ENCODE measurements around the gene MAPK10. TPM values are rescaled to one million over a fixed set of nuclear protein-coding genes. Genes with fewer than 3 reads are reported as not detected.
"Not testable (repeated sequence)": the region's sequence is repeated elsewhere in the genome, so short reads cannot be mapped to it uniquely, and the experiment has no call there.

MAPK10 gene
- total RNA-seq, 1 donor from 2014 or later = 3.2 TPM

DNA sequence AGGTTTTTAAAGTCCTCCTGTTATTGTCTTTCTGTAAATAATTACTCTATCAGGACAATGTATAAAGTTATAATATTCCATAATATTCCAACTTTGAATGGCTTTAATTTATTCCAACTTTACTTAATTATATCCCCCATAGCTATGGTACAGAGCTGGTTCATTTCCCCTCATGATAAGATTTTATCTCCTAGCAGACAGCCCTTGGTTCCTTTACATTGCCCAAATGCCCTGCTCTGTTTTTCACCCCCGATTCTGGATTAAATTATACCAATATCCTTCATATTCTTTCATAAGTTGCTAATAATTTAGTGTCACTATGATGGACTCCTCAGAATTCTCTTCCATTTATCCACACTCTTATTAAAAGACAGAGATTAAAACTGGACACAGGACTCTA is 340.5 kb downstream of the MAPK10 start:
- intact Hi-C loops (cut with micrococcal nuclease) = no loop called here
- no peak for DNase-seq
- ATAC-seq = no peak

DNA sequence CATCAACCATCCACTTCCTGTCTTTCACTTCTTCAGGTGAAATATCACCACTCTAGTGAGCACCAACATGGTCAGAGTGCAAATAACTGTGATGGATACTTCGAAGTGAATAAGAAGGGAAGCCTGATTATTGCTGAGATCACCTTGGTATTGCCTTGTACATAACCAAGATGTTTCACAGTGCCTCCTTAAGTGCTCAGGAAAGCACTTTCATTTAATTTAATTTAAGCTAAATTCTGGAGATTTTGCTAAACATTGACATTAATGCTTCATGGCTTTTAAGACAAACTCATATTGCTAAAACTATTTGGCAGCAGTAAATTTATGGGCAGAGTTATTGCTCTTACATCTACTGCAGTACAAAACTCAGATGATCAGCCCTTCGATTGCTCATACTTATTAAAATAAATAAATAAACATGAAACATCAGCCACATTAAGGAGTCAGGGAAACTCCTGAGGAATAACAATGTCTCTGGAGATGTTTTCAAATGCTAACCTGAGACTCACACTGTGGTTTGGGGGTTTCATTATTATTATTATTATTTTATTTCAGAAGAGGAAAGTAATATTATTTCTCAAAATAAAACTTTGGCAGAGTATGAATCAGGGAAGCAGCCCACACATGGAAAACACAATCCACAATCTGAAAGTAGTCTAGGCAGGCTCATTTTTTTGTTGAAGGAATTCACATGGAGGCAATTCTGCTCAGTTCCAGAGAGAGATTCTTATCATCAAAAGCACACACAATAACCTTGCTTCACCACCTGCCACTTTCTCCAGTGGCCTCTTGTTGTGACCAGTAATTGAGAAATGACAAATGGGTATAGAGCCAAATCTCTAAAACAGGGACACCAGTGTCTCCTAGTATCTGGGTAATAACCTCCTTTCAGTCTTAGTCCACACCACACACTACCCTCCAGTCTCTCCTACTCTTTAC is 344.2 kb downstream of the MAPK10 start:
- intact Hi-C loops (cut with micrococcal nuclease) = no loop called here
- no peak for DNase-seq

DNA sequence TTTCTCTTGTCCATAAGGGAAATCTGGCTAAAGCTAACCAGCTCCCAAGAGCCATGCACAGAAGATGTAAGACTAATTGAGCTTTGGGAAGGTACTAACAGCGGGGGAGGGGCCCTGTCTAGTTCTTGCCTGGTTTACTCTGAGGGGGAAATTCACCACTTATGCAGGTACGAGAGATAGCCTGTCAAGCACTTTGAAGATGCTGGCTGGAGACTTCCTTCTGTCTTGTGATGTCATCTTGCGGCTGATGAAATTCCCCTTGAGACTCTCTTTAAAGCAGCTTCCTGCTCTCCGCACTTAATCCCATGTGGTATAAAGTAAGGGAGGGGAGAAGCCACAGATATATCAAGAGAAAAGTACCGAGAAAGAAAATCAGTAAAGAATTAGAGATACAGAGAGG is 345.3 kb downstream of the MAPK10 start:
- intact Hi-C loops (cut with micrococcal nuclease) = no loop called here
- DNase-seq = no peak
- no peak for ATAC-seq

More for the DNA sequence above, 344.2 kb downstream of the MAPK10 start:
- ATAC-seq = no peak

DNA sequence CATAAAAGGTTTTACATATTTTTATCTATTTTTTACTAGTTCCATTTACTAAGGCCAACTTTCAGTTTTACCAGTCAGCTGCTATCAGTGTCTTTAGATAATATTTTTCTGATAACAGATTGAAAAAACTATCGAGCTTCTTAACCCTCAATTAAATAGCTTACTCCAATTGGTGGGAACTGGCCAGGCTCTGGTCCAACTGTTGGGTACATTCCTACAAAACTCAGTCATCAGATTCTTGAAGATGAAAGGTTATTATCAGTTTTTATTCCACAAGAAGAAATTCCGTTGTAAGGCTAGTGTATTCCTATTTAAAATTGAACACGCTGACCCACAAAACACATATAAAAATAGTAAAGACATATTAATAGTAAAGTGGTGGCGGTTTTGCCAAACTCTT is 346.2 kb downstream of the MAPK10 start:
- ATAC-seq = no peak

DNA sequence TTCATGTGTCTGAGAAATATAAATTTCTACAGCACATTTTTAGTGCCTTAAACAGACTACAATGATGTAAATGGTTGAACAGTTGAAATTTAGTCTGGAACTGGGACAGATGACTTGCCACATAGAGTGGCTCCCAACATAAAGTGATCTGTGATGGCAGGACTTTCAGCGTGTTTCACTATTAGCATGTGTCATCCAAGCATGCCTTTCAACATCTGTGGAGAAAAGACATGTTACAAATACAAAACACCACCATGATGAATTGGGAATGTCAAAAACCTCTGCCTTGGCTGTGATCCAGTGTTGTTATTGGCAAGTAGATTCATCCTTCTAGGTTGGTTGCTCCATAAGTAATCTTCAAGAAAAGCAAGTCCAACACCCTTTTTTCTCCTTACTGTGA is 348.7 kb downstream of the MAPK10 start:
- intact Hi-C loops (cut with micrococcal nuclease) = no loop called here
- peak; percentile 58 for ATAC-seq

More for the DNA sequence above, 346.2 kb downstream of the MAPK10 start:
- intact Hi-C loops (cut with micrococcal nuclease) = no loop called here
- DNase-seq = no peak

DNA sequence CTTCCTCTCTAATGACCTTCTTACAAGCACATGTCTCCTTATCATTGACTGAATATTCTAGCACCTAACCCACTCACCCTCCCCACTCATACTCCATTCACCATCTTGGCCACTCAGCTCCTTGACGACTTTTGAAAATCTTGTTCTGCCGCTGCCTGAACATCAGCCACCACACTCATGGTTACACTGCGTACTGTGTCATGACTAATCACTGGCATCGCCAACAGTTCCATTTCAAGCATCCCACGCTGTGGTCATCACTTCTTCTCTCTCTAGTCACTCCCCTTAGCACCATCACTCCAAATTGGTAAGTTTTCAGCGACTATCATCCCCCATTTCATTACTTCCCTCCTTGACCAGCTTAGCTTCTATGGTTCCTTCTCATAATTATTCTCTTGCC is 352.8 kb downstream of the MAPK10 start:
- DNase-seq (no peak), ATAC-seq (no peak)
- intact Hi-C loops (cut with micrococcal nuclease) = no loop called here

More for the DNA sequence above, 348.7 kb downstream of the MAPK10 start:
- DNase-seq = no peak

GRCh38 chr4:86006057-86006456 is 353.8 kb downstream of the MAPK10 start:
- intact Hi-C loops (cut with micrococcal nuclease) = no loop called here
- no peak for ATAC-seq
- no peak for DNase-seq

- intact Hi-C loops (cut with micrococcal nuclease) = no loop called here
- ATAC-seq (no peak), DNase-seq (no peak)
Observed at GRCh38 chr4:86004030-86004429, 355.8 kb downstream of the MAPK10 start.

DNA sequence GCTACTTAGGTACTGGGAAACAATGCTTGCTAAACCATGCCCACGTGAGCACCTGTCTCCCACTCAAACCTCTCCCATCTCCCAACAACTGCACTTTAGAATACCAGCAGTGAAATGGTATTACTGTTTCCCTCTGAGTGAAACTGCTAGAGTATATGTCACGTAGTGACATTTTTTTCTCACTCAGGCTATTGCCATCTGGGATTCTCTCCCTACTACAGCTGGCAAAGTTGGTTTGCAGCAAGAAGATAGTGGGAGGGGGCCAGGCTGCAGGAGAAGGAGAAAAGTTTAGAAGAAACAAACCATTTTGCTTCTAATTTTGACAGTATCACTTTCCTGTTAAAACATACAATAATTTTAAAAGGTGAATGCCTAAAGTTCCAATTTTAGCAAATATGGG is 358.3 kb downstream of the MAPK10 start:
- intact Hi-C loops (cut with micrococcal nuclease) = no loop called here
- ATAC-seq = no peak

GRCh38 chr4:85995361-85995760 is 364.5 kb downstream of the MAPK10 start:
- intact Hi-C loops (cut with micrococcal nuclease) = no loop called here
- no peak for DNase-seq
- ATAC-seq = no peak

More for the DNA sequence above, 358.3 kb downstream of the MAPK10 start:
- no peak for DNase-seq

- DNase-seq (no peak), ATAC-seq (no peak)
- intact Hi-C loops (cut with micrococcal nuclease) = no loop called here
Observed at GRCh38 chr4:85994576-85994975, 365.3 kb downstream of the MAPK10 start.

GRCh38 chr4:85993641-85994040 is 366.2 kb downstream of the MAPK10 start:
- DNase-seq = no peak
- intact Hi-C loops (cut with micrococcal nuclease) = no loop called here
- ATAC-seq = no peak

GRCh38 chr4:85986266-85986665 is 373.6 kb downstream of the MAPK10 start:
- no peak for ATAC-seq
- intact Hi-C loops (cut with micrococcal nuclease) = no loop called here
- DNase-seq = no peak

DNA sequence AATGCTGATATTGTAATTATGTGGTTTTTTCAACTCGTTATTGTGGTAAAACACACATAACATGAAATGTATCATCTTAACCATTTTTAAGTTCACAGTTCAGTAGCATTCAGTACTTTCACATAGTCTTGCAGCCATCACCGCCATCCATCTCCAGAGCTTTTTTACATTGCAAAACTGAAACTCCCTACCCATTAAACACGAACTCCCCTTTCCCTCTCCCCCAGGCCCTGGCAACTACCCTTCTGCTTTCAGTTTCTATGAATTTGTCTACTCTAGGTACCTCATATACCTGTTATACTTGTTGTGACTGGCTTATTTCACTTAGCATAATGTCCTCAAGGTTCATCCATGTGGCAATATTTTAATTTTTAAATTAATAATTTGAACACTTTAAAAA is 380.6 kb downstream of the MAPK10 start:
- DNase-seq (no peak), ATAC-seq (no peak)
- intact Hi-C loops (cut with micrococcal nuclease) = no loop called here

- ATAC-seq (no peak), DNase-seq (no peak)
- intact Hi-C loops (cut with micrococcal nuclease) = no loop called here
Observed at GRCh38 chr4:85970535-85970934, 389.3 kb downstream of the MAPK10 start.

DNA sequence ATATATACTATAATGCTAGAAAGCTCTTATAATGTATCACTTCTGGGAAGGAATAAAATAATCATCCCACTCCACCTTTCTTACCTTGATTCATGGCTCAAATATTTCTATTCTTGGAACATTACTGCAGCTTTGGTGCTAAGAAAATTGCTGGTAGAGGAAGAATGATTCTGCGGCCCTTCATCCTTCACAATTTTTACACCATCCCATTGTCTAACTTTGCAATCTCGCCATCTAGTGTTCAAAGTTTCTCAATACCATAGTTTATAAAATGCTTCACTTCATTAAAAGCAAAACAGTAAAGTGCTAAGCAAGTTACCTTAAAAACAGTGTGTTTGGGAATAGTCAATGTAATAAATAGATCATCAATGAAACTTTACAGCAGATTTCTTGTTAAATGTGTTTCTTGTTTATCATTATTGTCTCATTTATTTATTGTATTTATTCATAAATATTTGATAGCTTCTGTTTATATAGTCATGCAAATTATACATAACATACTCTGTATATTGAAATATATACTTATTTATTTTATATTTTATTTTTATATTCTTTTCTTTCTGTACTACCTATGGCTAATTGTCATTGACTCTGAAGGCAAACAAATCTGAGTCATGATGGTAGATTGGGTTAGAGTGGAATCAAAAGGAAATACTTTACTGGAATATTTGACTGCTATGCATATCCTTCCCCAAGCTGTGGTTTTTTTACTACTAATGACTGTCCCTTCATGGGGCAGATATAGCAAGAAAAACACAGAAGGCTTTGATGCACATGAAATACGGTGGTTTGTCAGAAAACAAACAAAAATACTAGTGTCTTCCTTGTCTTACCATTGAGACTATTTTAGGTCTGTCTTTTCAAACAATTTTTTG is 390.7 kb downstream of the MAPK10 start:
- intact Hi-C loops (cut with micrococcal nuclease) = loop anchor here (5.0 to 10.0 kb wide), 3 partner anchors 172 to 884 kb away; no protein-coding TSS in a partner anchor
- ATAC-seq = peak; percentile 47
- no peak for DNase-seq

- no peak for DNase-seq
- ATAC-seq = no peak
- intact Hi-C loops (cut with micrococcal nuclease) = loop anchor here (5.0 to 10.0 kb wide), 3 partner anchors 171 to 883 kb away; no protein-coding TSS in a partner anchor
Observed at GRCh38 chr4:85967872-85968271, 392.0 kb downstream of the MAPK10 start.

DNA sequence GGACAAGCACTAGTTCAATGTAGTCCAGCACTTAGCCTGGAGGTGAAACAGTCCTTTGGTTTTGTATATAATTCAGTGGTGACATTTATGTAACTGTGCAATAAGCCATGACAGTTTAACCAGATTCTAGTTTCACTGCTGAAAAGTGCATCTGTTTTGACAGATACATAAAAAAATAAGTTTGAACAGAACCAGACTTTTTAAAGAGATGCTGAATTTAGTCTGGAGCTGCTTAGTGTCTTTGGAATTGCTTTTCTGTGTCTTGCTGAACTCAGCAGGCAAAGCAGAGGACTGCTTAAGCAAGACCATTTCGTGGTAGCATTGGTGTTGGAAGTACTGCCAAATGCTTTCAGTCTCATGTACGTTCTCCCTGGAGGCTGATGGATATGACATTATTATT is 393.5 kb downstream of the MAPK10 start:
- DNase-seq (no peak), ATAC-seq (peak; percentile 14)
- intact Hi-C loops (cut with micrococcal nuclease) = loop anchor here (5.0 to 10.0 kb wide), 3 partner anchors 169 to 882 kb away; no protein-coding TSS in a partner anchor

- intact Hi-C loops (cut with micrococcal nuclease) = loop anchor here (5.0 to 10.0 kb wide), 3 partner anchors 168 to 881 kb away; no protein-coding TSS in a partner anchor
- ATAC-seq = no peak
Observed at GRCh38 chr4:85965529-85965928, 394.3 kb downstream of the MAPK10 start.

GRCh38 chr4:85965017-85965416 is 394.8 kb downstream of the MAPK10 start:
- DNase-seq, ATAC-seq: not testable (repeated sequence)
- intact Hi-C loops (cut with micrococcal nuclease) = loop anchor here (5.0 to 10.0 kb wide), 3 partner anchors 168 to 880 kb away; no protein-coding TSS in a partner anchor

More at GRCh38 chr4:85965529-85965928, 394.3 kb downstream of the MAPK10 start:
- DNase-seq = no peak
